K562 (cell line): ENCODE measurements around the gene MARK3.

ENCODE experiments used
- BRCA1 ChIP-seq, 2 experiments: fragments of 450-650 bp in 1 of 2; sonication (generic) in 1 of 2; formaldehyde crosslinking in 1 of 2; IDR thresholded peaks; 2 replicates each; pipeline versions ENCODE4 v1.5.0 to v1.6.1; 2017 to 2020; ENCODE audit warnings: mild to moderate bottlenecking in 1 of 2, missing genetic modification reagents in 1 of 2
- BRF1 ChIP-seq: IDR thresholded peaks from 3 replicates; pipeline ENCODE4 v1.6.1; 2011; ENCODE audit warnings: borderline replicate concordance, mild to moderate bottlenecking; ENCODE audit not compliant: insufficient read length; ENCODE audit errors: extremely low read depth
- CBX2 ChIP-seq: fragments of 200-600 bp; sonication (generic); IDR thresholded peaks from one replicate; pipeline ENCODE4 v1.6.1; 2012; ENCODE audit warnings: mild to moderate bottlenecking, low read length, inconsistent platforms; ENCODE audit not compliant: insufficient read depth, poor library complexity, severe bottlenecking
- CCAR2 ChIP-seq: fragments of 200-400 bp; formaldehyde crosslinking; IDR thresholded peaks from 2 replicates; pipeline ENCODE4 v1.6.1; 2017; ENCODE audit warnings: mild to moderate bottlenecking, low read depth, low read length
- CEBPB ChIP-seq: fragments of 450-650 bp; IDR thresholded peaks from 2 replicates; pipeline ENCODE4 v1.6.1; 2016; ENCODE audit warnings: missing genetic modification characterization, missing compliant biosample characterization
- EZH2 ChIP-seq: IDR thresholded peaks from 2 replicates; pipeline ENCODE4 v1.6.1; 2012; ENCODE audit warnings: low read depth, mild to moderate bottlenecking, inconsistent platforms, low read length, borderline replicate concordance
- HDAC6 ChIP-seq: IDR thresholded peaks from 2 replicates; pipeline ENCODE4 v1.6.1; 2012; ENCODE audit warnings: low read depth, mild to moderate bottlenecking, control low read depth, inconsistent platforms, low read length, moderate library complexity
- HEY1 ChIP-seq: fragments of 250-450 bp; sonication (Bioruptor Pico); IDR thresholded peaks from 2 replicates; pipeline ENCODE4 v1.5.0; 2020; ENCODE audit warnings: mild to moderate bottlenecking, moderate library complexity, borderline replicate concordance
- ILF3 ChIP-seq: fragments of 450-650 bp; IDR thresholded peaks from 2 replicates; pipeline ENCODE4 v1.6.1; 2018; ENCODE audit warnings: antibody characterized with exemption, mild to moderate bottlenecking, moderate library complexity, borderline replicate concordance
- RBBP5 ChIP-seq: fragments of 200-600 bp; sonication (generic); IDR thresholded peaks from 2 replicates; pipeline ENCODE4 v1.6.1; 2012; ENCODE audit warnings: borderline replicate concordance, mild to moderate bottlenecking, low read length, control low read depth, inconsistent platforms; ENCODE audit not compliant: insufficient read depth, poor library complexity, severe bottlenecking
- SREBF2 ChIP-seq: sonication (generic); formaldehyde crosslinking; IDR thresholded peaks from 2 replicates; pipeline ENCODE4 v1.4.0; 2020; ENCODE audit warnings: mild to moderate bottlenecking, missing genetic modification reagents
- TF ChIP-seq, protein P1 (sequence below): sonication (generic); formaldehyde crosslinking; IDR thresholded peaks from 2 replicates; pipeline ENCODE4 v1.8.0; 2022; ENCODE audit warnings: mild to moderate bottlenecking, missing genetic modification reagents, borderline replicate concordance
- TF ChIP-seq, protein P2 (sequence below), 3 experiments: IDR thresholded peaks in 2 of 3; conservative IDR thresholded peaks in 1 of 3; 2 replicates each; pipeline ENCODE4 v1.5.1; 2011 to 2012; ENCODE audit warnings: low read length in 3 of 3, mild to moderate bottlenecking in 3 of 3, control low read depth in 2 of 3, improper control_type of control experiment in 1 of 3, inconsistent platforms in 1 of 3, low read depth in 1 of 3, mixed read lengths in 1 of 3, moderate library complexity in 1 of 3; ENCODE audit not compliant: insufficient read depth in 2 of 3
- TF ChIP-seq, protein P3 (sequence below), 3 experiments: fragments of 200-800 bp in 1 of 3; sonication (Bioruptor generic) in 1 of 3; sonication (generic) in 1 of 3; formaldehyde crosslinking in 1 of 3; IDR thresholded peaks; 2 replicates each; pipeline versions ENCODE4 v1.6.1 to v1.8.0; 2016 to 2022; ENCODE audit warnings: mild to moderate bottlenecking in 2 of 3, missing compliant biosample characterization in 2 of 3, missing genetic modification characterization in 2 of 3, missing genetic modification reagents in 1 of 3

DNA sequence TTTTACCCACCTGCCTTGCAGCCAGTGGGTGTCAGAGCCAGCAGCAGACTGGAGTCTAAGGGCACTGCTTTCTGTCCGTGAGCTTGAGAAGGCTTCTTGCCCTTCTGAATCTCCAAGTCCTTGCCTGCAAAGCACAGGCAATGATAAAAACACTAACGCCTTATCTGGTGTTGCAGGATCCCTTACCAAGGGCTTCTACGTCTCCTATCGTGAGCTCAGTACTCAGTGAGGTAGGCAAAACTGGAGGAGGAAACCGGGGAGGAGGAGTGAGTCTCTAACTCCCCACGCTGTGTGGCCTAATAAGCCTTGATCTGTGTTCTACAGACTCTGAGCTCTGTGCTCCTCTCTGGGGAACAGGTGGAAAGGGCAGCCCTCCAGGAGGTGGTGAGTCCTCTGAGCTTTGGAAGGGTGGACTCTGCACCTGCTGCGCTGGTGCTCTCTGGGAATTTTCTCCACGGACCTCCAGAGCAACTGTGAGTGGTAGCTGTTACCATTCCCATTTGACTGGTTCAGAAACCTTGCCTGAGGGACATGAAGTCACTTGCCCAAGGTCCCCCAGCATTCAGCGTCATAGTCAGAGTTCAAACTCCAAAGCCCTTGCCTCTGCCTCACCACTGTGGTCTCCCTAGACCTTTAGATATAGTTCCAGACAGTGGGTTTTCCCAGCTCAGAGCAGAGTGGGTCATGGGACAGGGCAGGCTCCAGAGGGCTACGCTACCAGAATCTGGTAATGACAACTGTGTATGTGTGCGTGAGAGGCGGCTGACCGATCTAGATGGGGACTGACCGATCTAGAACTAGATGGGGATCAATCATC lies 7.0 kb upstream of the MARK3 start:
- TF ChIP-seq, protein P1, sequence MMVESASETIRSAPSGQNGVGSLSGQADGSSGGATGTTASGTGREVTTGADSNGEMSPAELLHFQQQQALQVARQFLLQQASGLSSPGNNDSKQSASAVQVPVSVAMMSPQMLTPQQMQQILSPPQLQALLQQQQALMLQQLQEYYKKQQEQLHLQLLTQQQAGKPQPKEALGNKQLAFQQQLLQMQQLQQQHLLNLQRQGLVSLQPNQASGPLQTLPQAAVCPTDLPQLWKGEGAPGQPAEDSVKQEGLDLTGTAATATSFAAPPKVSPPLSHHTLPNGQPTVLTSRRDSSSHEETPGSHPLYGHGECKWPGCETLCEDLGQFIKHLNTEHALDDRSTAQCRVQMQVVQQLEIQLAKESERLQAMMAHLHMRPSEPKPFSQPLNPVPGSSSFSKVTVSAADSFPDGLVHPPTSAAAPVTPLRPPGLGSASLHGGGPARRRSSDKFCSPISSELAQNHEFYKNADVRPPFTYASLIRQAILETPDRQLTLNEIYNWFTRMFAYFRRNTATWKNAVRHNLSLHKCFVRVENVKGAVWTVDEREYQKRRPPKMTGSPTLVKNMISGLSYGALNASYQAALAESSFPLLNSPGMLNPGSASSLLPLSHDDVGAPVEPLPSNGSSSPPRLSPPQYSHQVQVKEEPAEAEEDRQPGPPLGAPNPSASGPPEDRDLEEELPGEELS (CRISPR knock-in tag): no peak
- TF ChIP-seq HEY1: no peak
- no peak for TF ChIP-seq BRCA1 (IDR thresholded peaks at IDR 0.05)
- TF ChIP-seq BRCA1 (CRISPR knock-in tag; IDR thresholded peaks at IDR 0.05): no peak
- TF ChIP-seq SREBF2 (CRISPR knock-in tag): no peak
- no peak for TF ChIP-seq CBX2
- no peak for TF ChIP-seq HDAC6
- TF ChIP-seq, protein P2, sequence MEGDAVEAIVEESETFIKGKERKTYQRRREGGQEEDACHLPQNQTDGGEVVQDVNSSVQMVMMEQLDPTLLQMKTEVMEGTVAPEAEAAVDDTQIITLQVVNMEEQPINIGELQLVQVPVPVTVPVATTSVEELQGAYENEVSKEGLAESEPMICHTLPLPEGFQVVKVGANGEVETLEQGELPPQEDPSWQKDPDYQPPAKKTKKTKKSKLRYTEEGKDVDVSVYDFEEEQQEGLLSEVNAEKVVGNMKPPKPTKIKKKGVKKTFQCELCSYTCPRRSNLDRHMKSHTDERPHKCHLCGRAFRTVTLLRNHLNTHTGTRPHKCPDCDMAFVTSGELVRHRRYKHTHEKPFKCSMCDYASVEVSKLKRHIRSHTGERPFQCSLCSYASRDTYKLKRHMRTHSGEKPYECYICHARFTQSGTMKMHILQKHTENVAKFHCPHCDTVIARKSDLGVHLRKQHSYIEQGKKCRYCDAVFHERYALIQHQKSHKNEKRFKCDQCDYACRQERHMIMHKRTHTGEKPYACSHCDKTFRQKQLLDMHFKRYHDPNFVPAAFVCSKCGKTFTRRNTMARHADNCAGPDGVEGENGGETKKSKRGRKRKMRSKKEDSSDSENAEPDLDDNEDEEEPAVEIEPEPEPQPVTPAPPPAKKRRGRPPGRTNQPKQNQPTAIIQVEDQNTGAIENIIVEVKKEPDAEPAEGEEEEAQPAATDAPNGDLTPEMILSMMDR (IDR thresholded peaks at IDR 0.05 in 2 of 3, conservative IDR thresholded peaks at IDR 0.05 in 1 of 3; ENCODE audit: insufficient read depth in 2 of 3, low read depth in 1 of 3, low read length in 3 of 3): no peak
- TF ChIP-seq, protein P3, sequence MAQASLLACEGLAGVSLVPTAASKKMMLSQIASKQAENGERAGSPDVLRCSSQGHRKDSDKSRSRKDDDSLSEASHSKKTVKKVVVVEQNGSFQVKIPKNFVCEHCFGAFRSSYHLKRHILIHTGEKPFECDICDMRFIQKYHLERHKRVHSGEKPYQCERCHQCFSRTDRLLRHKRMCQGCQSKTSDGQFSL (CRISPR knock-in tag; IDR thresholded peaks at IDR 0.05): no peak
- TF ChIP-seq, protein P3 (tag; IDR thresholded peaks at IDR 0.05): no peak
- TF ChIP-seq CEBPB (tag): no peak
- peak; percentile 53 for TF ChIP-seq RBBP5
- no peak for TF ChIP-seq BRF1
- TF ChIP-seq EZH2: no peak
- no peak for TF ChIP-seq ILF3
- TF ChIP-seq CCAR2: 0 out of 2 replicates have a peak, but pooled peaks have one; percentile 62
